ENCODE measurements around the gene KLK14.

Gene KLK14

GRCh38 chr19:51079481-51080110, 3.1 kb downstream of the KLK14 start:
- H3K9me3 ChIP-seq (ENCODE audit: control insufficient read depth, insufficient read depth, low read length) = no peaks in the 10 kb centered on the region
- peaks cover 4% of the 10 kb centered on the region for H3K27me3 ChIP-seq (ENCODE audit: control insufficient read depth, insufficient read depth, low read length)
- H3K9ac ChIP-seq (ENCODE audit: low read depth, low read length) = no peak overlapping the region
- no peaks in the 10 kb centered on the region for H3K36me3 ChIP-seq (ENCODE audit: control insufficient read depth, insufficient read depth, low read length)
- no peaks in the 10 kb centered on the region for H3K4me1 ChIP-seq (ENCODE audit: control insufficient read depth, insufficient read depth, low read length)
- H3K4me3 ChIP-seq (ENCODE audit: low read depth, low read length) = no peak overlapping the region

- H3K27me3 ChIP-seq (ENCODE audit: control insufficient read depth, insufficient read depth, low read length) = peaks cover 4% of the 10 kb centered on the region
- no peak overlapping the region for H3K4me3 ChIP-seq (ENCODE audit: low read depth, low read length)
- H3K9me3 ChIP-seq (ENCODE audit: control insufficient read depth, insufficient read depth, low read length) = no peaks in the 10 kb centered on the region
- H3K4me1 ChIP-seq (ENCODE audit: control insufficient read depth, insufficient read depth, low read length) = no peaks in the 10 kb centered on the region
- no peaks in the 10 kb centered on the region for H3K36me3 ChIP-seq (ENCODE audit: control insufficient read depth, insufficient read depth, low read length)
- no peak overlapping the region for H3K9ac ChIP-seq (ENCODE audit: low read depth, low read length)
Observed at GRCh38 chr19:51078731-51079130, 4.0 kb downstream of the KLK14 start.

DNA sequence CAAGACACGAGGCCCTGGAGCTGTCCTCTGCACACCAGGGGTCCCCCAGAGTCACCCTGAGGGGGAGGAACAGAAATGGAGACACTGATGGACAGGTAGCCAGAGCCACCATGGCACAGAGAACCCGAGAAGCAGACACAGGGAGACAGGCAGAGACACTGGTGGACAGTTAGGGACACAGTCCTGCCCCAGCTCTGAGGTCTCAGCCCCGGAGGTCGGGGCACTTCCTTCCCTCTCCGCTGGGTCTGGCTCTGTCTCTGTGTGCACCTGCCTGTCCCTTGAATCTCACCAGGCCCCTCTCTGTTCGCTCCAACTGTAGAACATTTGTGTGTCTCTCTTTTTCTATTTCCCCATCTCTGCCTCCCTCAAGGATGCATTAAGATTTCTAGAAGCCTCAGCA, 4.6 kb downstream of the KLK14 start:
- H3K4me3 ChIP-seq (ENCODE audit: low read depth, low read length) = no peak overlapping the region
- no peaks in the 10 kb centered on the region for H3K36me3 ChIP-seq (ENCODE audit: control insufficient read depth, insufficient read depth, low read length)
- no peak overlapping the region for H3K9ac ChIP-seq (ENCODE audit: low read depth, low read length)
- no peaks in the 10 kb centered on the region for H3K9me3 ChIP-seq (ENCODE audit: control insufficient read depth, insufficient read depth, low read length)
- no peaks in the 10 kb centered on the region for H3K4me1 ChIP-seq (ENCODE audit: control insufficient read depth, insufficient read depth, low read length)
- H3K27me3 ChIP-seq (ENCODE audit: control insufficient read depth, insufficient read depth, low read length) = no peaks in the 10 kb centered on the region

- H3K4me3 ChIP-seq (ENCODE audit: low read depth, low read length) = no peak overlapping the region
- H3K9ac ChIP-seq (ENCODE audit: low read depth, low read length) = no peak overlapping the region
- no peaks in the 10 kb centered on the region for H3K36me3 ChIP-seq (ENCODE audit: control insufficient read depth, insufficient read depth, low read length)
- H3K9me3 ChIP-seq (ENCODE audit: control insufficient read depth, insufficient read depth, low read length) = no peaks in the 10 kb centered on the region
- H3K27me3 ChIP-seq (ENCODE audit: control insufficient read depth, insufficient read depth, low read length) = no peaks in the 10 kb centered on the region
- no peaks in the 10 kb centered on the region for H3K4me1 ChIP-seq (ENCODE audit: control insufficient read depth, insufficient read depth, low read length)
Observed at GRCh38 chr19:51076631-51077213, 6.0 kb downstream of the KLK14 start.

DNA sequence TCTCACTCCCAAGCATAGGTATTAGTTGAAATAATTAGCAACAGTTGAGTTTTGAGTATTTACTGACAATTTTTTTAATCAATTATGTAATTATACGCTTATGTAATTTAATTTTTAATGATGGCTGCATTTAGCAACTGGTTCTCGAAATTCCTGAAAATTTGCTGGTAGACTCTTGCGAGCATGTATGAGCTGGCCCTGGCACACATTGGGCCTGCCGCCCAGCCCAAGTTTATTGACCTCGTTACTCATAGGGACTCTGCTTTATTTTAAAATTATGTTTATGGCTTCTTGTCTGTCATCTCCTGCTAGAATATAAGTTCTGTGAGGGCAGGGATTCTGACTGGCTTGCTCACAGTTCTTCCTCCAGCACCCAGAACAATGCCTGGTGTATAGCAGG, 6.7 kb downstream of the KLK14 start:
- Histone ChIP-seq H3K9me3 (ENCODE audit: control insufficient read depth, insufficient read depth, low read length) (no peaks in the 10 kb centered on the region), H3K27me3 (ENCODE audit: control insufficient read depth, insufficient read depth, low read length) (no peaks in the 10 kb centered on the region), H3K4me3 (ENCODE audit: low read depth, low read length) (no peak overlapping the region), H3K9ac (ENCODE audit: low read depth, low read length) (no peak overlapping the region), H3K36me3 (ENCODE audit: control insufficient read depth, insufficient read depth, low read length) (no peaks in the 10 kb centered on the region), H3K4me1 (ENCODE audit: control insufficient read depth, insufficient read depth, low read length) (no peaks in the 10 kb centered on the region)

- no peak overlapping the region for H3K4me3 ChIP-seq (ENCODE audit: low read depth, low read length)
- H3K4me1 ChIP-seq (ENCODE audit: control insufficient read depth, insufficient read depth, low read length) = peaks cover 2% of the 10 kb centered on the region
- no peaks in the 10 kb centered on the region for H3K36me3 ChIP-seq (ENCODE audit: control insufficient read depth, insufficient read depth, low read length)
- H3K9ac ChIP-seq (ENCODE audit: low read depth, low read length) = no peak overlapping the region
- peaks cover 2% of the 10 kb centered on the region for H3K27me3 ChIP-seq (ENCODE audit: control insufficient read depth, insufficient read depth, low read length)
- no peaks in the 10 kb centered on the region for H3K9me3 ChIP-seq (ENCODE audit: control insufficient read depth, insufficient read depth, low read length)
Observed at GRCh38 chr19:51071095-51071405, 11.6 kb downstream of the KLK14 start.

- Histone ChIP-seq H3K27me3 (ENCODE audit: control insufficient read depth, insufficient read depth, low read length) (peaks cover 2% of the 10 kb centered on the region), H3K4me1 (ENCODE audit: control insufficient read depth, insufficient read depth, low read length) (peaks cover 5% of the 10 kb centered on the region), H3K9me3 (ENCODE audit: control insufficient read depth, insufficient read depth, low read length) (no peaks in the 10 kb centered on the region), H3K4me3 (ENCODE audit: low read depth, low read length) (no peak overlapping the region), H3K9ac (ENCODE audit: low read depth, low read length) (no peak overlapping the region), H3K36me3 (ENCODE audit: control insufficient read depth, insufficient read depth, low read length) (no peaks in the 10 kb centered on the region)
Observed at GRCh38 chr19:51070334-51071094, 12.2 kb downstream of the KLK14 start.

- H3K9me3 ChIP-seq (ENCODE audit: control insufficient read depth, insufficient read depth, low read length) = no peaks in the 10 kb centered on the region
- peaks cover 5% of the 10 kb centered on the region for H3K4me1 ChIP-seq (ENCODE audit: control insufficient read depth, insufficient read depth, low read length)
- no peak overlapping the region for H3K4me3 ChIP-seq (ENCODE audit: low read depth, low read length)
- peaks cover 2% of the 10 kb centered on the region for H3K27me3 ChIP-seq (ENCODE audit: control insufficient read depth, insufficient read depth, low read length)
- no peaks in the 10 kb centered on the region for H3K36me3 ChIP-seq (ENCODE audit: control insufficient read depth, insufficient read depth, low read length)
- no peak overlapping the region for H3K9ac ChIP-seq (ENCODE audit: low read depth, low read length)
Observed at GRCh38 chr19:51066393-51067186, 16.1 kb downstream of the KLK14 start.

DNA sequence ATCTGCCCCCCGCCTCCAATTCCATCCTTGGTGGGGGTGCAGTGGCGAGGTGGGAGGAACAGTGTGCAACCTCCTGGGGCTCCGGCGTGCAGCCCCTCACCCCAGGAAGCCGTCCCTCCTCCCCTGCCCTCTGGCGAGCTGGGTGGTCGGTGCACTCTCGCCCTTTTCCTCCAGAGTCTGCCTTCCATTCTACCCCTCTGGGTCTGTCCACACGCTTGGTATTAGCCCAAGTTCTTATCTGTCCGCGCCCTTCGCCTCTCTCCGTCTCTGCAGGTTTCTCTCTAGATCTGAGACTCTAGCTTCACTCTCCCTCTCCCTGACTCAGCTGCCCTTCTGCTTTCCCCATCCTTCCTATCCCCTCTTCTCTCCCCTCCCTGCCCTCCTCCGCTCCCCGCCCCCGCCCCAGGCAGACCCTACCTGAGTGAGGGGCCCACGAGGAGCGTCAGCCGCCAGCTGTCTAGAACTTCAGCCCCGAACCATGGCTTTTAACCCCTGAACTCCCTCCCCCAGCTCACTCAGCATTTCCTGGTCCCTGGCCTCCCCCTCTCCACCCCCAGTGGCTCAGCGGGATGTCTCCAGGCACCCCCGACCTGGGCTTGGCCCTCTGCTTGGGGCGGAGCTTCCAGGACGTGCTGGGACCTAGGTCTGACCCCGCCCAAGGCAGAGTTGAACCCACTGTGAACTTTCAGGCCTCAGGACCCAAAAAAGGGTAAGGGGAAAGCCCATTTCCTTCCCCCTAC, 17.3 kb downstream of the KLK14 start:
- no peak overlapping the region for H3K9ac ChIP-seq (ENCODE audit: low read depth, low read length)
- peak overlapping the region; percentile 82 for H3K4me3 ChIP-seq (ENCODE audit: low read depth, low read length)
- peaks cover 5% of the 10 kb centered on the region for H3K4me1 ChIP-seq (ENCODE audit: control insufficient read depth, insufficient read depth, low read length)

GRCh38 chr19:51064534-51065220, 18.0 kb downstream of the KLK14 start, which contains the start of gene KLK13:
Gene KLK13, minus strand, starts transcription at chr19:51065092. Its CDS starts 25 bp downstream, at chr19:51065067.
- Histone ChIP-seq H3K27me3 (ENCODE audit: control insufficient read depth, insufficient read depth, low read length) (peaks cover 2% of the 10 kb centered on the region), H3K36me3 (ENCODE audit: control insufficient read depth, insufficient read depth, low read length) (no peaks in the 10 kb centered on the region), H3K9ac (ENCODE audit: low read depth, low read length) (no peak within 1 kb of the TSS), H3K4me1 (ENCODE audit: control insufficient read depth, insufficient read depth, low read length) (peaks cover 5% of the 10 kb centered on the region), H3K9me3 (ENCODE audit: control insufficient read depth, insufficient read depth, low read length) (no peaks in the 10 kb centered on the region), H3K4me3 (ENCODE audit: low read depth, low read length) (peak within 1 kb of the TSS; percentile 82)

More for the DNA sequence above, 17.3 kb downstream of the KLK14 start:
- no peaks in the 10 kb centered on the region for H3K9me3 ChIP-seq (ENCODE audit: control insufficient read depth, insufficient read depth, low read length)
- H3K27me3 ChIP-seq (ENCODE audit: control insufficient read depth, insufficient read depth, low read length) = peaks cover 2% of the 10 kb centered on the region
- H3K36me3 ChIP-seq (ENCODE audit: control insufficient read depth, insufficient read depth, low read length) = no peaks in the 10 kb centered on the region

- H3K9ac ChIP-seq (ENCODE audit: low read depth, low read length) = no peak overlapping the region
- H3K9me3 ChIP-seq (ENCODE audit: control insufficient read depth, insufficient read depth, low read length) = no peaks in the 10 kb centered on the region
- no peaks in the 10 kb centered on the region for H3K36me3 ChIP-seq (ENCODE audit: control insufficient read depth, insufficient read depth, low read length)
- H3K27me3 ChIP-seq (ENCODE audit: control insufficient read depth, insufficient read depth, low read length) = no peaks in the 10 kb centered on the region
- peaks cover 5% of the 10 kb centered on the region for H3K4me1 ChIP-seq (ENCODE audit: control insufficient read depth, insufficient read depth, low read length)
- no peak overlapping the region for H3K4me3 ChIP-seq (ENCODE audit: low read depth, low read length)
Observed at GRCh38 chr19:51063664-51064063, 19.0 kb downstream of the KLK14 start.
